Astrocyte (in vitro differentiated cells and primary cell): Measurements from ENCODE around the gene CRTC1.

ENCODE experiments used
- CTCF ChIP-seq: IDR thresholded peaks from 2 replicates; pipeline ENCODE4 v1.5.1; 2011; ENCODE audit warnings: low read depth, mild to moderate bottlenecking, inconsistent platforms, low read length, moderate library complexity; ENCODE audit not compliant: insufficient read depth
- EZH2 ChIP-seq: IDR thresholded peaks from 2 replicates; pipeline ENCODE4 v1.6.1; 2012; ENCODE audit warnings: mild to moderate bottlenecking, low read length, inconsistent platforms; ENCODE audit not compliant: insufficient read depth

GRCh38 chr19:18711893-18712292, 28.4 kb downstream of the CRTC1 start:
- TF ChIP-seq EZH2 (no peak), CTCF (no peak)
